ENCODE measurements around the gene ZFAND3.
"Not testable (repeated sequence)": the region's sequence is repeated elsewhere in the genome, so short reads cannot be mapped to it uniquely, and the experiment has no call there.

Gene ZFAND3

DNA sequence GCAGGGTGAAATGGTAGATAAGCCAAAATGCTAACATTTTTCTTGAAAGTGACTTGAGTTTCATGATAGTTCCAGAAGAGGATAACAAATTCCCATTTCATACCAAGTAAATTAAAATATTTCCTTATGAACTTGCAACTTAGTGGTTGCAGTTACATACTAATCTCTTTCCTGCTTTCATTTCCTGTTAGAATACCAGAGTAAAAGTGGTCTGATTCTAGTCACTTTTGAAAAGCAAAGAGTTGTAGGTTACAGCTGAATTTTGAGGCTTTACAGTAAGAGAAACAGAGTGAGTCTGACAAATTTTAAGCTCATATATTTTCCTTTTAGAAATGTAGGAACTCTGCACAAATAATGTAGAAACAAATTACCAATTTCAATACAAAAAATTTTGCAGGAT is 117.4 kb downstream of the ZFAND3 start:
- no peak for DNase-seq
- ATAC-seq = no peak

DNA sequence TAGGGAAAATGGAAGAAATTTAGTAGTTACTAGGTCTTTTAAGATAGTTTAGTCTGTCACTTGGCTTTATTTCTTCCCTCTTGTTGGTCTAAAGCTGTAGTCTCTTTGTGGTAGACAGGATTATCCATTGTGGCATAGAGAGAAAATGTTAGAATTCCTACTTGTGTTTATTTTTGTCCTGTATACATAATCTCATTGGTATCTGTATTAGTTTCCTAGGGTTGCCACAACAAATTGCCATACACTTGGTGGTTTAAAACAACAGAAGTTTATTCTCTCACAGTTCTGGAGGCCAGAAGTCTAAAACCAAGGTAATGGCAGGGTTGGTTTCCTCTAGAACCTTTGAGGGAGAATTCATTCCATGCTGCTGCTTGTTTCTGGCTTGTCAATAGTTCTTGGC is 119.4 kb downstream of the ZFAND3 start:
- no peak for ATAC-seq
- DNase-seq = no peak

DNA sequence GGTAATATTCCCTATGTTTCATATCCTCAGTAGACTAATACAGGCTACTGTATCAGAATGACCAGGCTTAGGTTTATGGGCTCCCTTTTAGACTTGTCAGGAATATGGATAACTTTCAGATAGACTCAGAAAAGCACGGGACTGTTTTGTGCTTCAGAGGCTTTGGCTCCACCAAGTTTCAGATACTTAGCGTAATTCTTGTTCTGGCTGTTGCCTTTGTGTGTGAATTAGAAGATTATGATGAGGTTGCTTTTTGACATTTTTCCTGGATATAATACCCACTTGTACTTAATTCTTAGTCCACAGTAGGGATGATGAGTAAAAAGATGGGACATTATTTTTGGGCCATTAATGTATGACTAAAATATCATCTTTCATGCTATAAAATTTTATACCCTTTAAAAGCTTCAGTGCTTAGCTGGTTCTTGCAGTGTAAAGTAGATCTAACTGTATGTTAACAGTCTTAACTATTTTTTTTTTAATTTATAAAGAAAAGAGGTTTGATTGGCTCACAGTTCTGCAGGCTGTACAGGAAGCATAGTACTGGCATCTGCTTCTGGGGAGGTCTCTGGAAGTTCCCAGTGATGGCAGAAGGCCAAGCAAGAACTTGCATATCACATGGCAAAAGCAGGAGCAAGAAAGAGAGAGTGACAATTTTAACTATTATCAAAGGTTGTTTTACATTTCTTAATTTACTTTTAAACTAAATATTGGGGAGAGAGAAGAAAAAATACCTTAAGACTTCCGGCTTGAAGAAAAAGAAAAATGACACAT is 120.7 kb downstream of the ZFAND3 start:
- ATAC-seq (no peak), DNase-seq (no peak)

DNA sequence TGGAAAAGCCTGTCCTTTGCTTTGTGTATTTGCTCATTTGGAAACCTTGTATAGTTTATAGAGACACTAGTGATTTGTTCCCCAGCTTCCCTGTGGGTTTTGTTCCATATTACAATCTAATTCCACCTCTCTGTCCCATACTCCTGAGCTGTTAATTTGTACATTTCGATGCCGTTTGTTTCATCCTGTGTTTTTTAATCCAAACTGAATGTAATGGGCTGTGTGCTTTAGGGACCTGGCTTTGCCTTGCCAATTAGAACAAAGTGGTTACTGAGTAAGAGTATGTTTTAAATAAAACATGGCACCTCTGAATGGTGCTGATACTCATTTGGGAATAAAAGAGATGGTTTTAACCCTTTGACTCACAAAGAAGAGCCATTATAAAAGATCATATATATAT is 122.3 kb downstream of the ZFAND3 start:
- ATAC-seq (no peak), DNase-seq (no peak)

- ATAC-seq (no peak), DNase-seq (no peak)
Measured at GRCh38 chr6:37942606-37943376, 123.3 kb downstream of the ZFAND3 start.

DNA sequence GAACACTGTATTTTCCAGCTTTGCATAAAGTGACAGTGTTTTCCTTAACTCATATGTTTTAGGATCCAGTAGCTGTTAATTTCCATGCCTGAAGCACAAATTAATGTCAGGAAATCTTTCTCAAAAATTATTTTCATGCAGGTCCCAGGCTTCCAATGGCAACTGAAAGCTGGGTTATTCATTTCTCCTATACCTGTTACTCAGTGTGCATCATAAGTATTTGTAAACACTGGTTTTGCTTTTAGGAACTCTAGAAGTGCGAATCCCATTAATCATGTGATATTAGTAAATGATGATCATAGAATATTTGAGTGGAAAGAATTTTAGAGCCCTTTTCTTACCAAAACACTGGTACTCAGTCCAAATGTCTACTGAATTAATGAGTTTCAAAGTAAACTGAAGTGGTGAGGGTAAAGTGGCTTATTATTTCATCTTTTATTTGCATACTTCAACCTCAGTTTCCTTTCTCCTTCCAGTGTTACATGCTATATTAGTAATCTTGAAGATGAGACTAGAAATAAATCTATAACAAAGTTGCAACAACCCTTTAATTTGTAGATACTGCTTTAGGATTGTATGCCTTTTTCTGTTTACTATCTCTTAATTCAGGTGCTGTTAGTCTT is 124.0 kb downstream of the ZFAND3 start:
- ATAC-seq (no peak), DNase-seq (no peak)

GRCh38 chr6:37946057-37946456 is 126.5 kb downstream of the ZFAND3 start:
- peak; percentile 55 for ATAC-seq
- DNase-seq = no peak

DNA sequence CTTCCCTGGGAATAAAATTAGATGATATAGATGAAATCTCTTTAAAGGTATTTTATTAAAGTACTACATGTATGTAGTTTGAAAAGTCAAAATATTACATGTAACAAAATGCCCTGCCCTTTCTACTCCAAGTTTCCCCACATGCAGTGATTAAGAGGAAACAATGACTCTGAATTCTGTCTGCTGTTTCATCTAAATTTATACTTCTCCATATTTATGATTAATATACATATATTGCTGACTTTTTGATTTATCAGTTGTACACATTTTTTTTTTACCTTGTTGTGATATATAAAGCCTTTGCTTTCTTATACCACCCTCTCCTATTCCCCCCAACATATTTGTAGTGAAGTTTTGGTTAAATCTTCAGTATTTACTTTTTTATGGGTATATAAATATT is 127.9 kb downstream of the ZFAND3 start:
- ATAC-seq = no peak
- no peak for DNase-seq

GRCh38 chr6:37948584-37948983 is 129.1 kb downstream of the ZFAND3 start:
- not testable (repeated sequence) for ATAC-seq, DNase-seq

- ATAC-seq = no peak
- DNase-seq = no peak
Measured at GRCh38 chr6:37952027-37952426, 132.5 kb downstream of the ZFAND3 start.

- no peak for ATAC-seq
- no peak for DNase-seq
Measured at GRCh38 chr6:37954791-37955190, 135.3 kb downstream of the ZFAND3 start.

DNA sequence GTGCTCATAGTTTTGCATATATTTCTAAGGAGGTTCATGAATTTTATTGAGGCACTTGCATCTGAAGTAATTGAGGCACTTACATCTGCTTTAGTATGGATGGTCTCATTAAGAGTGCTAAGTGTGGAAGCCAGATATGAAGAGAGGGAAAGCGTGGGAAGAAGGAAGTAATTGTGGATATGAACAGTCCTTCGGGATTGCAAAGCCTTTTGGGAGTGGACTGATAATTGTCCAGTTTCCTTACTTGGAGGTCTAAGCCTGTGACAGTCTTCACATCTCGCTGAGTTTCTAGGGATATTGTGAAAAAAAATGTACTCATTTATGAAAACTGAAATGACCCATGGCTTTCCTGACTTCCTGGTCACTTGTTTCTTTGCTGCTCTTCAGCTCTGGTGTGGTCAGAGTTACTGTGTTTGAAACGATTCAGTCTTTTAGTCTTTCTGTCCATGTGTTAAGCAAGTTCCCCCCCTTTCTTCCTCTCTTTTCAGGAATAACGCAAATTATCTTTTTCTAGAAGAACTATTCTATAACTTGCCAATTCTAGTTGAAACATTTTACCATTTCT is 137.3 kb downstream of the ZFAND3 start:
- DNase-seq (no peak), ATAC-seq (no peak)

- ATAC-seq (no peak), DNase-seq (no peak)
Measured at GRCh38 chr6:37959061-37959460, 139.5 kb downstream of the ZFAND3 start.

GRCh38 chr6:37960139-37960935 is 140.8 kb downstream of the ZFAND3 start:
- ATAC-seq (no peak), DNase-seq (no peak)

DNA sequence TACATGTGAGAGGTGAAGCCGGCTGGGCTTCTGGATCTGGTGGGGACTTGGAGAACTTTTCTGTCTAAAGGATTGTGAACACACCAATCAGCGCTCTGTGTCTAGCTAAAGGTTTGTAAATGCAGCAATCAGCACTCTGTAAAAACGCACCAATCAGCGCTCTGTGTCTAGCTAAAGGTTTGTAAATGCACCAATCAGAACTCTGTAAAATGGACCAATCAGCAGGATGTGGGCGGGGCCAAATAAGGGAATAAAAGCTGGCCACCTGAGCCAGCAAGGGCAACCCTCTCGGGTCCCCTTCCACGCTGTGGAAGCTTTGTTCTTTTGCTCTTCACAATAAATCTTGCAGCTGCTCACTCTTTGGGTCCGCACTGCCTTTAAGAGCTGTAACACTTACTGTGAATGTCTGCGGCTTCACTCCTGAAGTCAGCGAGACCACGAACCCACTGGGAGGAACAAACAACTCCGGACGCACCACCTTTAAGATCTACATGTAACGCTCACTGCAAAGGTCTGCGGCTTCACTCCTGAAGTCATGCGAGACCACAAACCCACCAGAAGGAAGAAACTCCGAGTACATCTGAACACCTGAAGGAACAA is 143.1 kb downstream of the ZFAND3 start:
- not testable (repeated sequence) for ATAC-seq
- peak; percentile 38 for DNase-seq

GRCh38 chr6:37965964-37966676 is 146.6 kb downstream of the ZFAND3 start:
- DNase-seq (no peak), ATAC-seq (peak; percentile 82)

GRCh38 chr6:37966801-37967200 is 147.3 kb downstream of the ZFAND3 start:
- DNase-seq (no peak), ATAC-seq (no peak)

- ATAC-seq (no peak), DNase-seq (no peak)
Measured at GRCh38 chr6:37967651-37968050, 148.1 kb downstream of the ZFAND3 start.

GRCh38 chr6:37971266-37971665 is 151.7 kb downstream of the ZFAND3 start:
- ATAC-seq (no peak), DNase-seq (no peak)

GRCh38 chr6:37971711-37972390 is 152.3 kb downstream of the ZFAND3 start:
- ATAC-seq (no peak), DNase-seq (no peak)

Data from stimulated activated naive CD8-positive, alpha-beta T cell treated with anti-CD3 and anti-CD28 coated beads, Interleukin-15, Interleukin-2, amounts not matched to agents 100 U/mL and 50 U/mL, for 24 hours (primary cell).